Osteocyte (in vitro differentiated cells): ENCODE measurements around the gene FBRSL1. TPM values are rescaled to one million over a fixed set of nuclear protein-coding genes. Genes with fewer than 3 reads are reported as not detected.

Experiments
- DNase-seq: peaks from one replicate; pipeline ENCODE4 v3.0.0; 2021; ENCODE audit warnings: mixed read lengths; ENCODE audit not compliant: unreplicated experiment; ENCODE audit errors: extremely low spot score
- H3K27ac Mint-ChIP-seq: one replicate; pipeline ENCODE4 v1.8.0; 2021; ENCODE audit warnings: mild to moderate bottlenecking, mixed read lengths; ENCODE audit not compliant: unreplicated experiment
- H3K27me3 Mint-ChIP-seq: one replicate; pipeline ENCODE4 v1.8.0; 2021; ENCODE audit warnings: mixed read lengths; ENCODE audit not compliant: unreplicated experiment
- H3K36me3 Mint-ChIP-seq: one replicate; pipeline ENCODE4 v1.8.0; 2021; ENCODE audit warnings: mixed read lengths; ENCODE audit not compliant: unreplicated experiment
- H3K4me1 Mint-ChIP-seq: one replicate; pipeline ENCODE4 v1.8.0; 2021; ENCODE audit warnings: mixed read lengths; ENCODE audit not compliant: unreplicated experiment
- H3K4me3 Mint-ChIP-seq: one replicate; pipeline ENCODE4 v1.8.0; 2021; ENCODE audit warnings: mild to moderate bottlenecking, moderate library complexity, mixed read lengths; ENCODE audit not compliant: unreplicated experiment
- H3K9me3 Mint-ChIP-seq: one replicate; pipeline ENCODE4 v1.8.0; 2021; ENCODE audit warnings: mixed read lengths; ENCODE audit not compliant: unreplicated experiment
- CTCF ChIP-seq: fragments of 200-600 bp; sonication (generic); IDR thresholded peaks from 2 replicates; pipeline ENCODE4 v1.5.0; 2021; ENCODE audit warnings: antibody characterized with exemption, mild to moderate bottlenecking, moderate library complexity
- total RNA-seq: library from RNA; stranded (reverse); gene quantifications from 2 replicates; pipeline ENCODE4 v1.2.1, GENCODE V29; 2021

FBRSL1 gene
- total RNA-seq, 1 donor from 2014 or later, result 46.2 TPM

- no peak overlapping the region for H3K27ac Mint-ChIP-seq
- no peak for TF ChIP-seq CTCF
- peaks cover 24% of the 10 kb centered on the region for H3K27me3 Mint-ChIP-seq
- H3K4me3 Mint-ChIP-seq, result no peak overlapping the region
- DNase-seq, result no peak
- peaks cover 4% of the 10 kb centered on the region for H3K4me1 Mint-ChIP-seq
- H3K36me3 Mint-ChIP-seq, result no peaks in the 10 kb centered on the region
- no peaks in the 10 kb centered on the region for H3K9me3 Mint-ChIP-seq
Measured at GRCh38 chr12:132451172-132451835, 38.6 kb upstream of the FBRSL1 start.

GRCh38 chr12:132451836-132452195 is 38.1 kb upstream of the FBRSL1 start:
- H3K4me3 Mint-ChIP-seq, result no peak overlapping the region
- H3K9me3 Mint-ChIP-seq, result no peaks in the 10 kb centered on the region
- no peak overlapping the region for H3K27ac Mint-ChIP-seq
- peaks cover 4% of the 10 kb centered on the region for H3K4me1 Mint-ChIP-seq
- H3K36me3 Mint-ChIP-seq, result no peaks in the 10 kb centered on the region
- TF ChIP-seq CTCF, result no peak
- DNase-seq, result no peak
- H3K27me3 Mint-ChIP-seq, result peaks cover 24% of the 10 kb centered on the region

GRCh38 chr12:132452596-132453350 is 37.2 kb upstream of the FBRSL1 start:
- Mint-ChIP-seq H3K36me3 (no peaks in the 10 kb centered on the region), H3K9me3 (no peaks in the 10 kb centered on the region), H3K27ac (no peak overlapping the region), H3K27me3 (peaks cover 24% of the 10 kb centered on the region), H3K4me1 (peaks cover 4% of the 10 kb centered on the region), H3K4me3 (no peak overlapping the region)
- no peak for DNase-seq
- TF ChIP-seq CTCF, result no peak

- no peak for DNase-seq
- H3K27ac Mint-ChIP-seq, result no peak overlapping the region
- peaks cover 23% of the 10 kb centered on the region for H3K27me3 Mint-ChIP-seq
- no peak overlapping the region for H3K4me3 Mint-ChIP-seq
- no peaks in the 10 kb centered on the region for H3K9me3 Mint-ChIP-seq
- peaks cover 4% of the 10 kb centered on the region for H3K4me1 Mint-ChIP-seq
- no peaks in the 10 kb centered on the region for H3K36me3 Mint-ChIP-seq
- no peak for TF ChIP-seq CTCF
Measured at GRCh38 chr12:132453361-132454192, 36.4 kb upstream of the FBRSL1 start.
